HepG2 (cell line): ENCODE results near the gene CCDC148. TPM values are rescaled to one million over a fixed set of nuclear protein-coding genes. Genes with fewer than 3 reads are reported as not detected.
A peak's percentile ranks its signal among the peaks of the same experiment; 100 is the strongest.

Experiments
- ATAC-seq: fragments of 200-7000 bp; cut with Tn5 transposase; 3 replicates; pipeline ENCODE4 v1.9.1; 2020; ENCODE audit warnings: mild to moderate bottlenecking, moderate library complexity
- BruUV-seq: library from RNA; stranded (reverse); fragments of 400-500 nt; replicated peaks from 2 replicates; lab custom pipeline; 2021; lab: Mats Ljungman, UMichigan
- CTCF ChIA-PET: fragments of 300-600 bp; formaldehyde crosslinking; extraction: SDS; loops from one replicate; lab custom pipeline; 2021; ENCODE audit warnings: low total read pairs, inconsistent platforms, low intra/inter-chr PET ratio; lab: Yijun Ruan, JAX
- POLR2A ChIA-PET: fragments of 350-600 bp; sonication (Branson Sonifier 250); formaldehyde crosslinking; loops from one replicate; lab custom pipeline; 2020; ENCODE audit warnings: antibody characterized with exemption, inconsistent platforms; lab: Yijun Ruan, JAX
- DNase-seq: peaks from one replicate; pipeline ENCODE4 v3.0.0-alpha.2; 2015; ENCODE audit warnings: low spot score
- FAIRE-seq: peaks from 3 replicates; lab custom pipeline; 2011; peaks lifted over from hg19 to GRCh38; lab: Jason Lieb, UNC
- H2AFZ ChIP-seq: one replicate; pipeline ENCODE4 v1.6.1; 2011; ENCODE audit warnings: low read length, inconsistent platforms
- H3K27ac ChIP-seq: fragments of 300-600 bp; 3 replicates; pipeline ENCODE4 v1.8.0; 2011; ENCODE audit warnings: mixed run types, mild to moderate bottlenecking, mixed read lengths, low read length, inconsistent platforms; ENCODE audit not compliant: insufficient read depth; ENCODE audit errors: extremely low read length
- H3K27me3 ChIP-seq, 2 experiments: fragments of 200-600 bp in 1 of 2; 2 replicates in 1 of 2; 3 replicates in 1 of 2; pipeline versions ENCODE4 v1.6.0 to v1.8.0; 2011; ENCODE audit warnings: low read length in 2 of 2, mild to moderate bottlenecking in 2 of 2, moderate library complexity in 2 of 2, inconsistent platforms in 1 of 2; ENCODE audit not compliant: insufficient read depth in 2 of 2, control insufficient read depth in 1 of 2
- H3K36me3 ChIP-seq, 2 experiments: fragments of 200-600 bp in 1 of 2; replicated peaks in 1 of 2; 2 replicates in 1 of 2; 3 replicates in 1 of 2; pipeline versions ENCODE4 v1.5.1 to v1.8.0; 2011; ENCODE audit warnings: low read length in 2 of 2, inconsistent platforms in 1 of 2; ENCODE audit not compliant: insufficient read depth in 2 of 2, control insufficient read depth in 1 of 2
- H3K4me1 ChIP-seq: 2 replicates; pipeline ENCODE4 v1.5.1; 2012; ENCODE audit warnings: low read length, inconsistent platforms; ENCODE audit not compliant: insufficient read depth
- H3K4me2 ChIP-seq: 2 replicates; pipeline ENCODE4 v1.6.0; 2011; ENCODE audit warnings: low read depth, low read length, inconsistent platforms
- H3K4me3 ChIP-seq, 3 experiments: fragments of 200-600 bp in 1 of 3; sonication (generic), shearing (Covaris generic) in 1 of 3; replicated peaks in 1 of 3; 2 replicates each; pipeline ENCODE4 v1.5.1; 2011 to 2016; ENCODE audit warnings: low read length in 3 of 3, inconsistent platforms in 2 of 3, low read depth in 2 of 3, mild to moderate bottlenecking in 2 of 3, control low read depth in 1 of 3, mixed read lengths in 1 of 3; ENCODE audit not compliant: insufficient read depth in 1 of 3
- H3K79me2 ChIP-seq: one replicate; pipeline ENCODE4 v1.6.1; 2011; ENCODE audit warnings: low read length, inconsistent platforms; ENCODE audit not compliant: insufficient read depth
- H3K9ac ChIP-seq: 2 replicates; pipeline ENCODE4 v1.6.0; 2011; ENCODE audit warnings: mild to moderate bottlenecking, low read depth, low read length, inconsistent platforms; ENCODE audit not compliant: insufficient read depth
- H3K9me3 ChIP-seq: 2 replicates; pipeline ENCODE4 v1.5.1; 2012; ENCODE audit warnings: mild to moderate bottlenecking, low read length
- H4K20me1 ChIP-seq: 2 replicates; pipeline ENCODE4 v1.6.0; 2011; ENCODE audit warnings: inconsistent platforms, mild to moderate bottlenecking, low read length, moderate library complexity; ENCODE audit not compliant: insufficient read depth
- ATF7 ChIP-seq, 2 experiments: fragments of 450-650 bp in 1 of 2; sonication (generic) in 1 of 2; formaldehyde crosslinking in 1 of 2; IDR thresholded peaks; 2 replicates each; pipeline versions ENCODE4 v1.4.0 to v1.6.1; 2016 to 2020; ENCODE audit warnings: antibody characterized with exemption in 1 of 2, mild to moderate bottlenecking in 1 of 2, missing genetic modification reagents in 1 of 2
- ELF4 ChIP-seq: sonication (generic); formaldehyde crosslinking; IDR thresholded peaks from 2 replicates; pipeline ENCODE4 v1.5.0; 2020; ENCODE audit warnings: missing genetic modification reagents, mild to moderate bottlenecking, moderate library complexity, borderline replicate concordance
- KDM5B ChIP-seq: sonication (generic); formaldehyde crosslinking; IDR thresholded peaks from 2 replicates; pipeline ENCODE4 v1.4.0; 2020; ENCODE audit warnings: missing genetic modification reagents, mild to moderate bottlenecking, borderline replicate concordance
- MIER2 ChIP-seq: IDR thresholded peaks from 2 replicates; pipeline ENCODE4 v1.6.1; 2016; ENCODE audit warnings: missing biosample characterization, missing genetic modification reagents
- NR2F1 ChIP-seq, 2 experiments: fragments of 450-650 bp in 1 of 2; formaldehyde crosslinking in 1 of 2; IDR thresholded peaks; 2 replicates each; pipeline versions ENCODE4 v1.5.0 to v1.6.1; 2016 to 2020; ENCODE audit warnings: mild to moderate bottlenecking in 1 of 2, missing compliant biosample characterization in 1 of 2, missing genetic modification reagents in 1 of 2, moderate library complexity in 1 of 2
- PITX1 ChIP-seq: sonication (generic); formaldehyde crosslinking; IDR thresholded peaks from 2 replicates; pipeline ENCODE4 v1.5.1; 2020; ENCODE audit warnings: mild to moderate bottlenecking, missing genetic modification reagents
- SATB2 ChIP-seq: sonication (generic); formaldehyde crosslinking; IDR thresholded peaks from 2 replicates; pipeline ENCODE4 v1.5.0; 2020; ENCODE audit warnings: missing genetic modification reagents
- SMYD3 ChIP-seq: sonication (generic); formaldehyde crosslinking; IDR thresholded peaks from 2 replicates; pipeline ENCODE4 v1.8.1; 2023; ENCODE audit warnings: mild to moderate bottlenecking, missing genetic modification reagents
- ZNF841 ChIP-seq: sonication (generic); formaldehyde crosslinking; IDR thresholded peaks from 2 replicates; pipeline ENCODE4 v1.8.1; 2023; ENCODE audit warnings: missing genetic modification reagents, borderline replicate concordance
- WGBS: methylation state at CpG from one replicate; pipeline ENCODE4 v1.1.6; 2017; ENCODE audit warnings: low lambda C conversion rate; 5-methylcytosine and 5-hydroxymethylcytosine counted together
- in situ Hi-C: cut with HindIII; loops from 2 replicates; pipeline ENCODE4 v1.10.0; 2017; ENCODE audit warnings: low pct_unique_long_range_greater_than_20kb; ENCODE audit not compliant: extremely low pct_ligation_motif_present
- intact Hi-C: fragments of 100-400 bp; cut with micrococcal nuclease; formaldehyde crosslinking; loops from one replicate; pipeline ENCODE4 v1.10.0; 2022; ENCODE audit not compliant: unreplicated experiment
- polyA plus RNA-seq, 8 experiments: library from polyadenylated mRNA; depleted of rRNA in 3 of 8; stranded (reverse) in 7 of 8; unstranded in 1 of 8; fragments of >200 nt; fragmentation: Illumina TruSeq in 4 of 8; extraction: Trizol in 4 of 8; gene quantifications; 2 replicates each; pipeline versions ENCODE4 v1.2.1 to v1.2.3, GENCODE V29; 2011 to 2016; ENCODE audit warnings: low read depth in 4 of 8, missing spikeins in 1 of 8, mixed read lengths in 1 of 8; ENCODE audit not compliant: insufficient read depth in 1 of 8
- total RNA-seq, 5 experiments: library from RNA; depleted of rRNA; stranded (reverse); fragments of >200 nt; fragmentation: Illumina TruSeq; extraction: Trizol; gene quantifications; 2 replicates each; pipeline ENCODE4 v1.2.3, GENCODE V29; 2016; ENCODE audit warnings: low read depth in 1 of 5
- TF ChIP-seq, protein P1 (sequence below): sonication (generic); formaldehyde crosslinking; IDR thresholded peaks from 2 replicates; pipeline ENCODE4 v1.4.0; 2020; ENCODE audit warnings: missing genetic modification reagents, mild to moderate bottlenecking, borderline replicate concordance
- TF ChIP-seq, protein P2 (sequence below): sonication (generic); formaldehyde crosslinking; IDR thresholded peaks from 2 replicates; pipeline ENCODE4 v1.5.0; 2020; ENCODE audit warnings: mild to moderate bottlenecking, missing genetic modification reagents, borderline replicate concordance
- TF ChIP-seq, protein P3 (sequence below): sonication (generic); formaldehyde crosslinking; IDR thresholded peaks from 2 replicates; pipeline ENCODE4 v1.4.0; 2020; ENCODE audit warnings: missing genetic modification reagents
- TF ChIP-seq, protein P4 (sequence below): sonication (generic); formaldehyde crosslinking; IDR thresholded peaks from 2 replicates; pipeline ENCODE4 v1.8.1; 2023; ENCODE audit warnings: mild to moderate bottlenecking, inconsistent platforms, moderate library complexity, missing genetic modification reagents, borderline replicate concordance
- TF ChIP-seq, protein P5 (sequence below): sonication (generic); formaldehyde crosslinking; IDR thresholded peaks from 2 replicates; pipeline ENCODE4 v1.4.0; 2020; ENCODE audit warnings: missing genetic modification reagents, low read depth, mild to moderate bottlenecking, borderline replicate concordance

CCDC148 gene
- total and polyA plus RNA-seq, 2 of the 13 experiments (the other 11 are each of a cell fraction or from before 2014, with no cell fraction given), result 0.30 to 0.49 TPM

DNA sequence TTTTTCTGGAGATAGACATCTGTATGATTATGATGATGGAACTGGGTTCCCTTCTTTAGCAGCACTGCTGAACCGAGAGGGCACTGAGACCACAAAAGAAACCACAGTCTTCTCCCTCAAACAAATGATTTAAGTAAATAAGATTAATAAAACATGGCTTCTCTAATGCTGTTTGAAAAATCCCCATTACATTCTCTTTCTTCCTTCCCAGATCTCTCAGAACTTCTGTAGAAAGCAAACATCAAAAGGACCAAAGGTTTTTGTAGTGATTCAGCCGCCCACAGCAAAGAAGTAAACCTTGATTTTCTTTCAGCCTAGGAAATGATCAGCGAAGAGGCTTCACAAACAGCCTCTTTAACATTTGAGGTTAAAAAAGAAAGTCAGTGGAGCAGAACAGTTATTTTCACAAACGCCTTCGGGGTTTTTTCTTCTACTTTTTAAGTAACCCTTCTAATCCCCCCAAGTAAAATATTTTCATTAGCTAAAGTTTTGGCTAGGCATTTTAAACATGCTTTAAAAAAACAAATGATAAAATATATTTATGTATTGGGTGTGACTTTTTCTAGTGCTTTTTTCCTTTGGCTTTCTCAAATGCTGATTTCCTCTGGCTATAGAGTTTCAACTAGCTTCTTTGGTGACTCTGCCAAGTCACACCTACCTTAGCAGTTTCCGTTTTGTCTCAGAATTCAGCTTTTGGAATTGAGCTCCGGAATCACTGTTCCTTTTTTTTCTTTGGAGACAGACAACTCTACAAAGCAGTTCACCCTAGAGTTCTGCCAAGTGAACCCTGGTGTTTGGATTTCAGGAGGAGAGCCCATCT lies 265.3 kb downstream of the CCDC148 start:
- CTCF ChIA-PET, result no interaction called here
- Histone ChIP-seq H3K27me3 (no peaks in the 10 kb centered on the region), H3K4me3 (peak overlapping the region; percentile 13 to 34 (median 19); a peak in 5 of 6 replicates), H4K20me1 (no peaks in the 10 kb centered on the region), H3K79me2 (no peaks in the 10 kb centered on the region), H3K27ac (peak overlapping the region; percentile 82), H3K36me3 (no peaks in the 10 kb centered on the region), H3K4me1 (peaks cover 70% of the 10 kb centered on the region), H3K9me3 (no peaks in the 10 kb centered on the region), H3K9ac (peak overlapping the region; percentile 66), H2AFZ (no peak overlapping the region), H3K4me2 (peak overlapping the region; percentile 73)
- POLR2A ChIA-PET, result interaction anchor here (0.6 to 3.8 kb wide), 8 partner anchors 12 to 1424 kb away, joined by 3 to 26 read pairs (median 5); partner anchors contain the start of genes CCDC148 and PKP4
- 6% methylated on average over 7 of the region's 7 CpGs for WGBS
- intact Hi-C loops, result loop anchor here (1.0 kb wide), 2 partner anchors 9 to 41 kb away; no protein-coding TSS in a partner anchor
- DNase-seq, result peak; percentile 95
- in situ Hi-C loops, result no loop called here
- TSS peak; percentile 91 for BruUV-seq
- FAIRE-seq, result peak; percentile 73
- peak; percentile 76 for ATAC-seq
- TF ChIP-seq, protein P1, sequence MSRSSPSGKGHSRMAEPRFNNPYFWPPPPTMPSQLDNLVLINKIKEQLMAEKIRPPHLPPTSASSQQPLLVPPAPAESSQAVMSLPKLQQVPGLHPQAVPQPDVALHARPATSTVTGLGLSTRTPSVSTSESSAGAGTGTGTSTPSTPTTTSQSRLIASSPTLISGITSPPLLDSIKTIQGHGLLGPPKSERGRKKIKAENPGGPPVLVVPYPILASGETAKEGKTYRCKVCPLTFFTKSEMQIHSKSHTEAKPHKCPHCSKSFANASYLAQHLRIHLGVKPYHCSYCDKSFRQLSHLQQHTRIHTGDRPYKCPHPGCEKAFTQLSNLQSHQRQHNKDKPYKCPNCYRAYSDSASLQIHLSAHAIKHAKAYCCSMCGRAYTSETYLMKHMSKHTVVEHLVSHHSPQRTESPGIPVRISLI (CRISPR knock-in tag), result 0 out of 2 replicates have a peak, but pooled peaks have one; percentile 19
- TF ChIP-seq SATB2 (CRISPR knock-in tag) (peak; percentile 78; the same call in 1 of the 2 replicates), PITX1 (CRISPR knock-in tag) (0 out of 2 replicates have a peak, but pooled peaks have one; percentile 31), ELF4 (CRISPR knock-in tag) (no peak), NR2F1 (CRISPR knock-in tag; IDR thresholded peaks at IDR 0.05) (peak in 1 of 2 experiments; percentile 18; a peak in 1 of 4 replicates), KDM5B (CRISPR knock-in tag) (no peak), ZNF841 (CRISPR knock-in tag) (no peak), MIER2 (CRISPR knock-in tag) (0 out of 2 replicates have a peak, but pooled peaks have one; percentile 41), SMYD3 (CRISPR knock-in tag) (0 out of 2 replicates have a peak, but pooled peaks have one; percentile 69), ATF7 (IDR thresholded peaks at IDR 0.05) (no peak), ATF7 (CRISPR knock-in tag; IDR thresholded peaks at IDR 0.05) (no peak)
- TF ChIP-seq, protein P2, sequence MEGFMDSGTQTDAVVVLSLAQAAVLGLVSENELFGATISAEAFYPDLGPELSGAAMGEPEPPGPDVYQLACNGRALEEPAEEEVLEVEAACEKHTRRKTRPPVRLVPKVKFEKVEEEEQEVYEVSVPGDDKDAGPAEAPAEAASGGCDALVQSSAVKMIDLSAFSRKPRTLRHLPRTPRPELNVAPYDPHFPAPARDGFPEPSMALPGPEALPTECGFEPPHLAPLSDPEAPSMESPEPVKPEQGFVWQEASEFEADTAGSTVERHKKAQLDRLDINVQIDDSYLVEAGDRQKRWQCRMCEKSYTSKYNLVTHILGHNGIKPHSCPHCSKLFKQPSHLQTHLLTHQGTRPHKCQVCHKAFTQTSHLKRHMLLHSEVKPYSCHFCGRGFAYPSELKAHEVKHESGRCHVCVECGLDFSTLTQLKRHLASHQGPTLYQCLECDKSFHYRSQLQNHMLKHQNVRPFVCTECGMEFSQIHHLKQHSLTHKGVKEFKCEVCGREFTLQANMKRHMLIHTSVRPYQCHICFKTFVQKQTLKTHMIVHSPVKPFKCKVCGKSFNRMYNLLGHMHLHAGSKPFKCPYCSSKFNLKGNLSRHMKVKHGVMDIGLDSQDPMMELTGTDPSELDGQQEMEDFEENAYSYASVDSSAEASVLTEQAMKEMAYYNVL (CRISPR knock-in tag), result peak; percentile 81; the same call in 1 of the 2 replicates
- TF ChIP-seq, protein P3, sequence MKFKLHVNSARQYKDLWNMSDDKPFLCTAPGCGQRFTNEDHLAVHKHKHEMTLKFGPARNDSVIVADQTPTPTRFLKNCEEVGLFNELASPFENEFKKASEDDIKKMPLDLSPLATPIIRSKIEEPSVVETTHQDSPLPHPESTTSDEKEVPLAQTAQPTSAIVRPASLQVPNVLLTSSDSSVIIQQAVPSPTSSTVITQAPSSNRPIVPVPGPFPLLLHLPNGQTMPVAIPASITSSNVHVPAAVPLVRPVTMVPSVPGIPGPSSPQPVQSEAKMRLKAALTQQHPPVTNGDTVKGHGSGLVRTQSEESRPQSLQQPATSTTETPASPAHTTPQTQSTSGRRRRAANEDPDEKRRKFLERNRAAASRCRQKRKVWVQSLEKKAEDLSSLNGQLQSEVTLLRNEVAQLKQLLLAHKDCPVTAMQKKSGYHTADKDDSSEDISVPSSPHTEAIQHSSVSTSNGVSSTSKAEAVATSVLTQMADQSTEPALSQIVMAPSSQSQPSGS (CRISPR knock-in tag), result peak; percentile 44; the same call in 1 of the 2 replicates
- TF ChIP-seq, protein P4, sequence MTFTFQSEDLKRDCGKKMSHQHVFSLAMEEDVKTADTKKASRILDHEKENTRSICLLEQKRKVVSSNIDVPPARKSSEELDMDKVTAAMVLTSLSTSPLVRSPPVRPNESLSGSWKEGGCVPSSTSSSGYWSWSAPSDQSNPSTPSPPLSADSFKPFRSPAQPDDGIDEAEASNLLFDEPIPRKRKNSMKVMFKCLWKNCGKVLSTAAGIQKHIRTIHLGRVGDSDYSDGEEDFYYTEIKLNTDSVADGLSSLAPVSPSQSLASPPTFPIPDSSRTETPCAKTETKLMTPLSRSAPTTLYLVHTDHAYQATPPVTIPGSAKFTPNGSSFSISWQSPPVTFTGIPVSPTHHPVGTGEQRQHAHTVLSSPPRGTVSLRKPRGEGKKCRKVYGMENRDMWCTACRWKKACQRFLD (CRISPR knock-in tag), result no peak
- TF ChIP-seq, protein P5, sequence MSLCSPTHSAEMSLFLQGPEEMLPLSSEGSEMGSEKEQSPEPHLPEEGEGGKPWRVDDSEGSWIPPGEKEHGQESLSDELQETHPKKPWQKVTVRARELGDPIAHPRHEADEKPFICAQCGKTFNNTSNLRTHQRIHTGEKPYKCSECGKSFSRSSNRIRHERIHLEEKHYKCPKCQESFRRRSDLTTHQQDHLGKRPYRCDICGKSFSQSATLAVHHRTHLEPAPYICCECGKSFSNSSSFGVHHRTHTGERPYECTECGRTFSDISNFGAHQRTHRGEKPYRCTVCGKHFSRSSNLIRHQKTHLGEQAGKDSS (CRISPR knock-in tag), result no peak
